ENCODE results near the gene WWOX. TPM values are rescaled to one million over a fixed set of nuclear protein-coding genes. Genes with fewer than 3 reads are reported as not detected.

The WWOX gene
- total and polyA plus RNA-seq, 2 of the 13 experiments (the other 11 are each of a cell fraction or from before 2014, with no cell fraction given) = 9.1 to 37.4 TPM

DNA sequence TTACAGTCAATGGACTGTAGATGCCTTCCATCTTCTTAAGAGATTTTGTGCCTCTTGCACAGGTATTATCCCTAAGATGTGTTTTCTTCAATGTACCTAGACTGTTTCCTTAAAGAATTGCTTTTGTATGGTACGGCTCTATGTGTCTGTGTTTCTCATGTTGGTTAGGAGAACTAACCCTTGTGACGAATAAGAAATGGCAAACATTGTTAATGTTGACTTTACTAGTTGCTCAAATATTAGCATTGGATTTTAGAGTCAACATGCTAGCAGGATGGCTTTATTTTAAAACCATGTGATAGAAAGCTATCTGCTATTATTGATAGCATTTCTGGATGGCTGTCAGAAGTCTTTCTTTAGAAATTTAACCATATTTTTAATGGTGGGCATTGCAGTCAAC lies 34.5 kb downstream of the WWOX start (continued):
- TF ChIP-seq, protein P1, sequence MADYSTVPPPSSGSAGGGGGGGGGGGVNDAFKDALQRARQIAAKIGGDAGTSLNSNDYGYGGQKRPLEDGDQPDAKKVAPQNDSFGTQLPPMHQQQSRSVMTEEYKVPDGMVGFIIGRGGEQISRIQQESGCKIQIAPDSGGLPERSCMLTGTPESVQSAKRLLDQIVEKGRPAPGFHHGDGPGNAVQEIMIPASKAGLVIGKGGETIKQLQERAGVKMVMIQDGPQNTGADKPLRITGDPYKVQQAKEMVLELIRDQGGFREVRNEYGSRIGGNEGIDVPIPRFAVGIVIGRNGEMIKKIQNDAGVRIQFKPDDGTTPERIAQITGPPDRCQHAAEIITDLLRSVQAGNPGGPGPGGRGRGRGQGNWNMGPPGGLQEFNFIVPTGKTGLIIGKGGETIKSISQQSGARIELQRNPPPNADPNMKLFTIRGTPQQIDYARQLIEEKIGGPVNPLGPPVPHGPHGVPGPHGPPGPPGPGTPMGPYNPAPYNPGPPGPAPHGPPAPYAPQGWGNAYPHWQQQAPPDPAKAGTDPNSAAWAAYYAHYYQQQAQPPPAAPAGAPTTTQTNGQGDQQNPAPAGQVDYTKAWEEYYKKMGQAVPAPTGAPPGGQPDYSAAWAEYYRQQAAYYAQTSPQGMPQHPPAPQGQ (CRISPR knock-in tag; IDR thresholded peaks at IDR 0.05; ENCODE audit: borderline replicate concordance) = no peak
- no peak for TF ChIP-seq SMARCE1 (IDR thresholded peaks at IDR 0.05; ENCODE audit: borderline replicate concordance)
- TF ChIP-seq ZNF724P (CRISPR knock-in tag; IDR thresholded peaks at IDR 0.05; ENCODE audit: borderline replicate concordance) = no peak
- no peak for TF ChIP-seq ZNF773 (CRISPR knock-in tag; IDR thresholded peaks at IDR 0.05; ENCODE audit: borderline replicate concordance)
- TF ChIP-seq ZNF3 (CRISPR knock-in tag; IDR thresholded peaks at IDR 0.05) = no peak
- no peak for TF ChIP-seq ETV5 (CRISPR knock-in tag; IDR thresholded peaks at IDR 0.05; ENCODE audit: borderline replicate concordance)
- TF ChIP-seq ZSCAN21 (CRISPR knock-in tag; IDR thresholded peaks at IDR 0.05; ENCODE audit: borderline replicate concordance) = no peak
- TF ChIP-seq SNAPC2 (CRISPR knock-in tag; IDR thresholded peaks at IDR 0.05) = no peak
- 0 out of 2 replicates have a peak, but pooled peaks have one; percentile 78 for TF ChIP-seq MBD4 (IDR thresholded peaks at IDR 0.05; ENCODE audit: borderline replicate concordance, low read length)
- no peak for TF ChIP-seq ZNF749 (CRISPR knock-in tag; IDR thresholded peaks at IDR 0.05; ENCODE audit: borderline replicate concordance)
- TF ChIP-seq ZBTB7A (CRISPR knock-in tag; IDR thresholded peaks at IDR 0.05) = no peak
- TF ChIP-seq, protein P2, sequence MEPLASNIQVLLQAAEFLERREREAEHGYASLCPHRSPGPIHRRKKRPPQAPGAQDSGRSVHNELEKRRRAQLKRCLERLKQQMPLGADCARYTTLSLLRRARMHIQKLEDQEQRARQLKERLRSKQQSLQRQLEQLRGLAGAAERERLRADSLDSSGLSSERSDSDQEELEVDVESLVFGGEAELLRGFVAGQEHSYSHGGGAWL (CRISPR knock-in tag; IDR thresholded peaks at IDR 0.05) = no peak
- peak; percentile 73 for TF ChIP-seq HHEX (CRISPR knock-in tag; IDR thresholded peaks at IDR 0.05)
- no peak for TF ChIP-seq ZNF326 (CRISPR knock-in tag; IDR thresholded peaks at IDR 0.05; ENCODE audit: borderline replicate concordance)
- TF ChIP-seq FOXP1 (IDR thresholded peaks at IDR 0.05) = no peak
- peak; percentile 71 for TF ChIP-seq FOXP1 (CRISPR knock-in tag; IDR thresholded peaks at IDR 0.05)
- TF ChIP-seq ZNF567 (CRISPR knock-in tag; IDR thresholded peaks at IDR 0.05; ENCODE audit: borderline replicate concordance) = no peak
- TF ChIP-seq XRCC5 (optimal IDR thresholded peaks at IDR 0.05; ENCODE audit: low read length) = no peak
- no peak for TF ChIP-seq HNRNPLL (IDR thresholded peaks at IDR 0.05; ENCODE audit: low read depth, low read length, poor library complexity, severe bottlenecking)
- TF ChIP-seq, protein P3, sequence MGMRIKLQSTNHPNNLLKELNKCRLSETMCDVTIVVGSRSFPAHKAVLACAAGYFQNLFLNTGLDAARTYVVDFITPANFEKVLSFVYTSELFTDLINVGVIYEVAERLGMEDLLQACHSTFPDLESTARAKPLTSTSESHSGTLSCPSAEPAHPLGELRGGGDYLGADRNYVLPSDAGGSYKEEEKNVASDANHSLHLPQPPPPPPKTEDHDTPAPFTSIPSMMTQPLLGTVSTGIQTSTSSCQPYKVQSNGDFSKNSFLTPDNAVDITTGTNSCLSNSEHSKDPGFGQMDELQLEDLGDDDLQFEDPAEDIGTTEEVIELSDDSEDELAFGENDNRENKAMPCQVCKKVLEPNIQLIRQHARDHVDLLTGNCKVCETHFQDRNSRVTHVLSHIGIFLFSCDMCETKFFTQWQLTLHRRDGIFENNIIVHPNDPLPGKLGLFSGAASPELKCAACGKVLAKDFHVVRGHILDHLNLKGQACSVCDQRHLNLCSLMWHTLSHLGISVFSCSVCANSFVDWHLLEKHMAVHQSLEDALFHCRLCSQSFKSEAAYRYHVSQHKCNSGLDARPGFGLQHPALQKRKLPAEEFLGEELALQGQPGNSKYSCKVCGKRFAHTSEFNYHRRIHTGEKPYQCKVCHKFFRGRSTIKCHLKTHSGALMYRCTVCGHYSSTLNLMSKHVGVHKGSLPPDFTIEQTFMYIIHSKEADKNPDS (CRISPR knock-in tag; IDR thresholded peaks at IDR 0.05) = no peak
- TF ChIP-seq, protein P4, sequence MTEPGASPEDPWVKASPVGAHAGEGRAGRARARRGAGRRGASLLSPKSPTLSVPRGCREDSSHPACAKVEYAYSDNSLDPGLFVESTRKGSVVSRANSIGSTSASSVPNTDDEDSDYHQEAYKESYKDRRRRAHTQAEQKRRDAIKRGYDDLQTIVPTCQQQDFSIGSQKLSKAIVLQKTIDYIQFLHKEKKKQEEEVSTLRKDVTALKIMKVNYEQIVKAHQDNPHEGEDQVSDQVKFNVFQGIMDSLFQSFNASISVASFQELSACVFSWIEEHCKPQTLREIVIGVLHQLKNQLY (CRISPR knock-in tag; IDR thresholded peaks at IDR 0.05) = peak; percentile 79
- 0 out of 2 replicates have a peak, but pooled peaks have one; percentile 15 for TF ChIP-seq KAT8 (CRISPR knock-in tag; IDR thresholded peaks at IDR 0.05)
- TF ChIP-seq, protein P5, sequence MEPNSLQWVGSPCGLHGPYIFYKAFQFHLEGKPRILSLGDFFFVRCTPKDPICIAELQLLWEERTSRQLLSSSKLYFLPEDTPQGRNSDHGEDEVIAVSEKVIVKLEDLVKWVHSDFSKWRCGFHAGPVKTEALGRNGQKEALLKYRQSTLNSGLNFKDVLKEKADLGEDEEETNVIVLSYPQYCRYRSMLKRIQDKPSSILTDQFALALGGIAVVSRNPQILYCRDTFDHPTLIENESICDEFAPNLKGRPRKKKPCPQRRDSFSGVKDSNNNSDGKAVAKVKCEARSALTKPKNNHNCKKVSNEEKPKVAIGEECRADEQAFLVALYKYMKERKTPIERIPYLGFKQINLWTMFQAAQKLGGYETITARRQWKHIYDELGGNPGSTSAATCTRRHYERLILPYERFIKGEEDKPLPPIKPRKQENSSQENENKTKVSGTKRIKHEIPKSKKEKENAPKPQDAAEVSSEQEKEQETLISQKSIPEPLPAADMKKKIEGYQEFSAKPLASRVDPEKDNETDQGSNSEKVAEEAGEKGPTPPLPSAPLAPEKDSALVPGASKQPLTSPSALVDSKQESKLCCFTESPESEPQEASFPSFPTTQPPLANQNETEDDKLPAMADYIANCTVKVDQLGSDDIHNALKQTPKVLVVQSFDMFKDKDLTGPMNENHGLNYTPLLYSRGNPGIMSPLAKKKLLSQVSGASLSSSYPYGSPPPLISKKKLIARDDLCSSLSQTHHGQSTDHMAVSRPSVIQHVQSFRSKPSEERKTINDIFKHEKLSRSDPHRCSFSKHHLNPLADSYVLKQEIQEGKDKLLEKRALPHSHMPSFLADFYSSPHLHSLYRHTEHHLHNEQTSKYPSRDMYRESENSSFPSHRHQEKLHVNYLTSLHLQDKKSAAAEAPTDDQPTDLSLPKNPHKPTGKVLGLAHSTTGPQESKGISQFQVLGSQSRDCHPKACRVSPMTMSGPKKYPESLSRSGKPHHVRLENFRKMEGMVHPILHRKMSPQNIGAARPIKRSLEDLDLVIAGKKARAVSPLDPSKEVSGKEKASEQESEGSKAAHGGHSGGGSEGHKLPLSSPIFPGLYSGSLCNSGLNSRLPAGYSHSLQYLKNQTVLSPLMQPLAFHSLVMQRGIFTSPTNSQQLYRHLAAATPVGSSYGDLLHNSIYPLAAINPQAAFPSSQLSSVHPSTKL (CRISPR knock-in tag; IDR thresholded peaks at IDR 0.05) = peak; percentile 96
